HG03025 (cell line): Measurements from ENCODE around the gene ARL6.
"Not testable (repeated sequence)": the region's sequence is repeated elsewhere in the genome, so short reads cannot be mapped to it uniquely, and the experiment has no call there.

Experiments used
- ATAC-seq: cut with Tn5 transposase; IDR thresholded peaks from one replicate; pipeline ENCODE4 v1.9.1; 2021; ENCODE audit warnings: mild to moderate bottlenecking, moderate library complexity; ENCODE audit not compliant: unreplicated experiment, low FRiP score

Gene ARL6

GRCh38 chr3:97820780-97821179 is 56.2 kb downstream of the ARL6 start:
- ATAC-seq: no peak

GRCh38 chr3:97821287-97821773 is 56.8 kb downstream of the ARL6 start:
- peak; percentile 47 for ATAC-seq

GRCh38 chr3:97821774-97822358 is 57.3 kb downstream of the ARL6 start, which contains the start of gene CRYBG3:
Gene CRYBG3, plus strand, starts transcription at chr3:97822011. Its CDS starts 196 bp downstream, at chr3:97822207.
- ATAC-seq: peak; percentile 99

- peak; percentile 40 for ATAC-seq
These were observed 57.8 kb downstream of the ARL6 start for GRCh38 chr3:97822359-97822775.

- no peak for ATAC-seq
These were observed 58.8 kb downstream of the ARL6 start for GRCh38 chr3:97823046-97824004.

GRCh38 chr3:97825101-97825500 is 60.5 kb downstream of the ARL6 start:
- no peak for ATAC-seq

- no peak for ATAC-seq
These were observed 63.3 kb downstream of the ARL6 start for GRCh38 chr3:97827741-97828471.

GRCh38 chr3:97829198-97829597 is 64.6 kb downstream of the ARL6 start:
- ATAC-seq: no peak

- no peak for ATAC-seq
These were observed 66.1 kb downstream of the ARL6 start for GRCh38 chr3:97830638-97831037.

- ATAC-seq: no peak
These were observed 66.6 kb downstream of the ARL6 start for GRCh38 chr3:97831140-97831539.

- ATAC-seq: not testable (repeated sequence)
These were observed 68.6 kb downstream of the ARL6 start for GRCh38 chr3:97833184-97833583.

- ATAC-seq: no peak
These were observed 71.2 kb downstream of the ARL6 start for GRCh38 chr3:97835761-97836160.

- no peak for ATAC-seq
These were observed 73.8 kb downstream of the ARL6 start for GRCh38 chr3:97838393-97838792.

- no peak for ATAC-seq
These were observed 75.4 kb downstream of the ARL6 start for GRCh38 chr3:97839944-97840343.

- ATAC-seq: no peak
These were observed 76.7 kb downstream of the ARL6 start for GRCh38 chr3:97841304-97841703.

- ATAC-seq: no peak
These were observed 77.4 kb downstream of the ARL6 start for GRCh38 chr3:97841956-97842355.

GRCh38 chr3:97848779-97849178 is 84.2 kb downstream of the ARL6 start:
- no peak for ATAC-seq
